Kidney epithelial cell (primary cell): ENCODE measurements around the gene FREM2. TPM values are rescaled to one million over a fixed set of nuclear protein-coding genes. Genes with fewer than 3 reads are reported as not detected.

Source experiments
- DNase-seq: peaks from one replicate; pipeline ENCODE4 v3.0.0-alpha.2; 2010; ENCODE audit warnings: low read depth
- H3K27me3 ChIP-seq: 2 replicates; pipeline ENCODE4 v1.6.0; 2011; ENCODE audit warnings: low read length; ENCODE audit not compliant: control insufficient read depth, insufficient read depth
- H3K36me3 ChIP-seq: 2 replicates; pipeline ENCODE4 v1.5.1; 2011; ENCODE audit warnings: low read length; ENCODE audit not compliant: control insufficient read depth, insufficient read depth
- H3K4me3 ChIP-seq: 2 replicates; pipeline ENCODE4 v1.5.1; 2011; ENCODE audit warnings: low read depth, mild to moderate bottlenecking, control low read depth, low read length
- CTCF ChIP-seq: IDR thresholded peaks from 2 replicates; pipeline ENCODE4 v1.5.1; 2011; ENCODE audit warnings: mild to moderate bottlenecking, moderate library complexity, low read length, control low read depth, inconsistent platforms; ENCODE audit not compliant: insufficient read depth, poor library complexity, severe bottlenecking
- total RNA-seq: library from RNA; depleted of rRNA; stranded (reverse); fragments of >200 nt; gene quantifications from 2 replicates; pipeline ENCODE4 v1.2.3, GENCODE V29; 2015

Gene FREM2
- total RNA-seq, 1 donor from 2014 or later = 1.0 TPM

DNA sequence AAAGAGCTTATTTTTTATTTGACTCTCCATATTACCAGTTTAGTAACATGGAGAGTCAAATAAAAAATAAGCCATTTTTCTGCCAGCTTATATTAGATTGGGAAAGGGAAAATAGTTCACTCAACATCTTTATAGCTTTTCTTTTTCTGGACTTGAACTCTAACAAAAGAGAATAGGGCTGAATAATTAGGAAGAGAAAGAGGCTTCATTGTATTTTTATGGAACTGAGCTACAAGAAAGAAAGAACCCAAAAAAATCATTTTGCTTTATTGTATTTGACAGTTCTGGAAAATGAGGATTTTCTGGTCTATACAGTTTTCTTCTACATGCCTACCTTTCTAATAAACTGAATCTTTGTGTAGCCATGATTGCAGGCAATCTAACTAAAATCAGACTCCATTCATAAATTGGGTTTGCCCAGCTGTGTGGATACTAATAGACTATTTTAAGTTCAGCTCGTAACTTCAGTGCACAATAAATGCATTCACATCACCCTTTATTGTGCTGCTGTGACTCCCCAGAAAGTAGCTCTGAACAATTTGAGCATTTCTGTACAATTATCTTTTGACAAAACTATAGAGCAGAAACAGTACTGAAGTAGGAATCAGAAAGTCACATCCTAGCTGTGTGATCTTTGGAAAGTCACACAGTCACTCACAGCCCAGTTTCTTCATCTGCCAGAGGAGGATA is 188.5 kb downstream of the FREM2 start:
- TF ChIP-seq CTCF = no peak
- Histone ChIP-seq H3K27me3 (no peaks in the 10 kb centered on the region), H3K4me3 (no peak overlapping the region)

GRCh38 chr13:38879278-38879677 is 192.4 kb downstream of the FREM2 start:
- no peak for DNase-seq
- Histone ChIP-seq H3K4me3 (no peak overlapping the region), H3K27me3 (no peaks in the 10 kb centered on the region), H3K36me3 (no peaks in the 10 kb centered on the region)
- TF ChIP-seq CTCF = no peak

More for the DNA sequence above, 188.5 kb downstream of the FREM2 start:
- no peak for DNase-seq
- H3K36me3 ChIP-seq = no peaks in the 10 kb centered on the region

GRCh38 chr13:38879786-38880185 is 192.9 kb downstream of the FREM2 start:
- H3K4me3 ChIP-seq = no peak overlapping the region
- DNase-seq = no peak
- no peaks in the 10 kb centered on the region for H3K27me3 ChIP-seq
- no peak for TF ChIP-seq CTCF
- H3K36me3 ChIP-seq = no peaks in the 10 kb centered on the region

DNA sequence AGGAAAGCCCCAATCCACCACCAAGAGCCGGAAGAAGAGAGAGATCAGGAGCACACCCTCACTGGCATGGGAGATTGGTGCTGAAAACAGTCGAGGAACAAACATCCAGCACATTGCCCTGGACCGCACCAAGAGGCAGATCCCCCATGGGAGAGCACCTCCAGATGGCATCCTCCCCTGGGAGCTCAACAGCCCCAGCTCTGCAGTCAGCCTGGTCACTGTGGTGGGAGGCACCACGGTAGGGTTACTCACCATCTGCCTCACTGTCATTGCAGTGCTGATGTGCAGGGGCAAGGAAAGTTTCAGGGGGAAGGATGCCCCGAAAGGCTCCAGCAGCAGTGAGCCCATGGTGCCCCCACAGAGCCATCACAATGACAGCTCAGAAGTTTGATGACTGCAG is 193.5 kb downstream of the FREM2 start:
- Histone ChIP-seq H3K4me3 (no peak overlapping the region), H3K27me3 (no peaks in the 10 kb centered on the region), H3K36me3 (no peaks in the 10 kb centered on the region)
- DNase-seq = no peak
- no peak for TF ChIP-seq CTCF

DNA sequence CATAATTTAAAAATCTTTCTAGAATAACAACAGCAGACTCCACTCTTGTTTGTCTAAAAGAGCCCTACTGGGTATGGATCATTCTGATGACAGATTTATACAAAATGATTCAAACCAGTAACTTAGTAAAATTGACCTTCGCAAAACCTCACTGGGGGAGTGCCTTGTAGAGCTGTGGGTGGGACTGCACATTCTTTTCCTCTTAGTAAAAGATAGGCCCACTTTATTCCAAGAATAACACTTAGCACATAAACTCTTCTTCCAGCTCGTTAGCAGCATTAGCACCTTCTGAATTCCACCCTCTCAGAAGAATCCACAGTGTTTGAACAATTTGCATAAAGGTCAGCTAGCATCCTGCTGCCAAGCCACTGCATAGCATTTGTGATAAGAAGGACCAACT is 196.9 kb downstream of the FREM2 start:
- no peaks in the 10 kb centered on the region for H3K27me3 ChIP-seq
- no peaks in the 10 kb centered on the region for H3K36me3 ChIP-seq
- TF ChIP-seq CTCF = no peak
- H3K4me3 ChIP-seq = no peak overlapping the region
- no peak for DNase-seq

DNA sequence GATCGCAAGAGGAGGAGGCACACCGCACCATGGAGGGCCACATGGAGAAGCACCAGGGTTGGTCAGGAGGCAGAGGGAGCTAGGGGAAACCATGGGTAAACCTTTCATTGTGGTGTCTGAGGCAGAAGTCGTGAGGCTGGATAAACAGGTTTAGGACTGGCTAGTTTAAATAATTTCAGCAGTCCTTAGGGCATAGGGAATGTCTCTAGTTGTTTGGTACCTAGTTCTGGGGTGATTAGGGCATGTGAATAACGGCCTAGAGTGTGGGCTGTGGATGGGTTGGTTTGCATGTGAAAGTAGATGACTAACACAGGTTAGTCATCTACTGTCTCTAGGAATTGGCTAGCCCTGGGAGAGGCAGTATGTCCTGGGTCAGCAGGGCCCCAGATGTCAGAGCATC is 201.4 kb downstream of the FREM2 start:
- no peak for TF ChIP-seq CTCF

More for the DNA sequence above, 201.4 kb downstream of the FREM2 start:
- DNase-seq = peak; percentile 49
- Histone ChIP-seq H3K27me3 (no peaks in the 10 kb centered on the region), H3K36me3 (no peaks in the 10 kb centered on the region), H3K4me3 (no peak overlapping the region)
